GM23338 (cell line): Measurements from ENCODE around the gene OR8J3.
"Not testable (repeated sequence)": the region's sequence is repeated elsewhere in the genome, so short reads cannot be mapped to it uniquely, and the experiment has no call there.

Source experiments
- CREB1 ChIP-seq: fragments of 250-450 bp; sonication (Bioruptor Pico); IDR thresholded peaks from 2 replicates; pipeline ENCODE4 v1.5.0; 2020; ENCODE audit warnings: low read depth, mild to moderate bottlenecking, moderate library complexity
- ETS1 ChIP-seq: IDR thresholded peaks from 2 replicates; pipeline ENCODE4 v1.6.1; 2016; ENCODE audit warnings: antibody characterized with exemption
- EZH2 ChIP-seq: fragments of 200-600 bp; sonication (generic); IDR thresholded peaks from one replicate; pipeline ENCODE4 v1.8.0; 2017; ENCODE audit warnings: antibody characterized with exemption, mild to moderate bottlenecking, low read depth; ENCODE audit not compliant: unreplicated experiment
- EZH2phosphoT487 ChIP-seq: fragments of 200-600 bp; sonication (generic); IDR thresholded peaks from one replicate; pipeline ENCODE4 v1.8.1; 2018; ENCODE audit warnings: antibody characterized with exemption; ENCODE audit not compliant: unreplicated experiment
- JUNB ChIP-seq: IDR thresholded peaks from one replicate; pipeline ENCODE4 v1.6.1; 2016; ENCODE audit warnings: antibody characterized with exemption; ENCODE audit not compliant: unreplicated experiment
- NANOG ChIP-seq: IDR thresholded peaks from 2 replicates; pipeline ENCODE4 v1.6.1; 2016; ENCODE audit warnings: antibody characterized with exemption, borderline replicate concordance
- POLR2AphosphoS5 ChIP-seq: IDR thresholded peaks from 2 replicates; pipeline ENCODE4 v1.6.1; 2016; ENCODE audit warnings: antibody characterized with exemption, low read depth
- STAT1 ChIP-seq: IDR thresholded peaks from one replicate; pipeline ENCODE4 v1.6.1; 2016; ENCODE audit warnings: antibody characterized with exemption; ENCODE audit not compliant: unreplicated experiment
- ZNF114 ChIP-seq: fragments of 250-450 bp; sonication (Bioruptor Pico); IDR thresholded peaks from 2 replicates; pipeline ENCODE4 v1.5.0; 2020; ENCODE audit warnings: mild to moderate bottlenecking, moderate library complexity
- ZNF331 ChIP-seq: fragments of 250-450 bp; sonication (Bioruptor Pico); IDR thresholded peaks from 2 replicates; pipeline ENCODE4 v1.5.0; 2020; ENCODE audit warnings: low read depth, mild to moderate bottlenecking, moderate library complexity
- TF ChIP-seq, protein P1 (sequence below), 2 experiments: fragments of 200-600 bp in 1 of 2; sonication (generic) in 1 of 2; conservative IDR thresholded peaks; 2 replicates each; pipeline versions ENCODE4 v1.5.1 to v1.6.1; 2016 to 2017; ENCODE audit warnings: antibody characterized with exemption in 2 of 2, low read depth in 2 of 2, mild to moderate bottlenecking in 2 of 2, moderate library complexity in 1 of 2
- TF ChIP-seq, protein P2 (sequence below): IDR thresholded peaks from one replicate; pipeline ENCODE4 v1.6.1; 2018; ENCODE audit warnings: antibody characterized with exemption; ENCODE audit not compliant: unreplicated experiment

- TF ChIP-seq, protein P1, sequence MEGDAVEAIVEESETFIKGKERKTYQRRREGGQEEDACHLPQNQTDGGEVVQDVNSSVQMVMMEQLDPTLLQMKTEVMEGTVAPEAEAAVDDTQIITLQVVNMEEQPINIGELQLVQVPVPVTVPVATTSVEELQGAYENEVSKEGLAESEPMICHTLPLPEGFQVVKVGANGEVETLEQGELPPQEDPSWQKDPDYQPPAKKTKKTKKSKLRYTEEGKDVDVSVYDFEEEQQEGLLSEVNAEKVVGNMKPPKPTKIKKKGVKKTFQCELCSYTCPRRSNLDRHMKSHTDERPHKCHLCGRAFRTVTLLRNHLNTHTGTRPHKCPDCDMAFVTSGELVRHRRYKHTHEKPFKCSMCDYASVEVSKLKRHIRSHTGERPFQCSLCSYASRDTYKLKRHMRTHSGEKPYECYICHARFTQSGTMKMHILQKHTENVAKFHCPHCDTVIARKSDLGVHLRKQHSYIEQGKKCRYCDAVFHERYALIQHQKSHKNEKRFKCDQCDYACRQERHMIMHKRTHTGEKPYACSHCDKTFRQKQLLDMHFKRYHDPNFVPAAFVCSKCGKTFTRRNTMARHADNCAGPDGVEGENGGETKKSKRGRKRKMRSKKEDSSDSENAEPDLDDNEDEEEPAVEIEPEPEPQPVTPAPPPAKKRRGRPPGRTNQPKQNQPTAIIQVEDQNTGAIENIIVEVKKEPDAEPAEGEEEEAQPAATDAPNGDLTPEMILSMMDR (conservative IDR thresholded peaks at IDR 0.05; ENCODE audit: low read depth in 2 of 2): not testable (repeated sequence)
- not testable (repeated sequence) for TF ChIP-seq POLR2AphosphoS5; EZH2; EZH2phosphoT487; CREB1 (CRISPR knock-in tag); NANOG; JUNB; ZNF114 (CRISPR knock-in tag); ZNF331 (CRISPR knock-in tag); STAT1; ETS1
- TF ChIP-seq, protein P2, sequence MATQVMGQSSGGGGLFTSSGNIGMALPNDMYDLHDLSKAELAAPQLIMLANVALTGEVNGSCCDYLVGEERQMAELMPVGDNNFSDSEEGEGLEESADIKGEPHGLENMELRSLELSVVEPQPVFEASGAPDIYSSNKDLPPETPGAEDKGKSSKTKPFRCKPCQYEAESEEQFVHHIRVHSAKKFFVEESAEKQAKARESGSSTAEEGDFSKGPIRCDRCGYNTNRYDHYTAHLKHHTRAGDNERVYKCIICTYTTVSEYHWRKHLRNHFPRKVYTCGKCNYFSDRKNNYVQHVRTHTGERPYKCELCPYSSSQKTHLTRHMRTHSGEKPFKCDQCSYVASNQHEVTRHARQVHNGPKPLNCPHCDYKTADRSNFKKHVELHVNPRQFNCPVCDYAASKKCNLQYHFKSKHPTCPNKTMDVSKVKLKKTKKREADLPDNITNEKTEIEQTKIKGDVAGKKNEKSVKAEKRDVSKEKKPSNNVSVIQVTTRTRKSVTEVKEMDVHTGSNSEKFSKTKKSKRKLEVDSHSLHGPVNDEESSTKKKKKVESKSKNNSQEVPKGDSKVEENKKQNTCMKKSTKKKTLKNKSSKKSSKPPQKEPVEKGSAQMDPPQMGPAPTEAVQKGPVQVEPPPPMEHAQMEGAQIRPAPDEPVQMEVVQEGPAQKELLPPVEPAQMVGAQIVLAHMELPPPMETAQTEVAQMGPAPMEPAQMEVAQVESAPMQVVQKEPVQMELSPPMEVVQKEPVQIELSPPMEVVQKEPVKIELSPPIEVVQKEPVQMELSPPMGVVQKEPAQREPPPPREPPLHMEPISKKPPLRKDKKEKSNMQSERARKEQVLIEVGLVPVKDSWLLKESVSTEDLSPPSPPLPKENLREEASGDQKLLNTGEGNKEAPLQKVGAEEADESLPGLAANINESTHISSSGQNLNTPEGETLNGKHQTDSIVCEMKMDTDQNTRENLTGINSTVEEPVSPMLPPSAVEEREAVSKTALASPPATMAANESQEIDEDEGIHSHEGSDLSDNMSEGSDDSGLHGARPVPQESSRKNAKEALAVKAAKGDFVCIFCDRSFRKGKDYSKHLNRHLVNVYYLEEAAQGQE: not testable (repeated sequence)
These were observed 3.7 kb upstream of the OR8J3 start for GRCh38 chr11:56143681-56144080.
